ENCODE measurements around the gene ZNF684. TPM values are rescaled to one million over a fixed set of nuclear protein-coding genes. Genes with fewer than 3 reads are reported as not detected.

ZNF684 gene
- total and polyA plus RNA-seq, 2 donors from 2014 or later: 9.5 to 10.2 TPM

DNA sequence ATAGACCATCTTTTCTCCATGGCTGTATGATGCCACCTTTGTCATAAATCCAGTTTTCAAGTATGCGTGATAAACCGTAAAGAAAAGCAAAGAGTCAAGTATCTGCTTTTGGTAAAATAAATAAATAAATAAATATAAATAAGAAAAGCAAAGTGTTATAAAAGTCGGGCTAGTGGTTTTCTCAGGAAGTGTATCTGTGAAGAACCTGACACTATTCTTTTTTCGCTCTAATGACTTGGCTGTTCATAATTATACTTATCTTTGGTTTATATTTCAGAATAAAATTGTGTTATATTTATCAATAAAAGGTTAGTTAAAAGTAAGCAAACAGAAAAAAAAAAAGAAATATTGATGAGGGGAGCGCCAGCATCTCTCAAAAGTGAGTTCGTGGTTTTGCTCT, 23.5 kb upstream of the ZNF684 start:
- Histone ChIP-seq H3K27me3 (ENCODE audit: control insufficient read depth, insufficient read depth, low read length) (no peaks in the 10 kb centered on the region), H3K4me1 (ENCODE audit: control insufficient read depth in 2 of 3, insufficient read depth in 2 of 3, low read depth in 1 of 3, low read length in 3 of 3) (peaks cover 0 to 4% (median 0%) of the 10 kb centered on the region in 3 donors), H3K9ac (ENCODE audit: low read length in 3 of 3) (peak overlapping the region; percentile 43 to 91 (median 71)), H3K4me3 (ENCODE audit: low read length in 3 of 3) (peak overlapping the region; percentile 79 to 82 (median 82)), H3K9me3 (ENCODE audit: control insufficient read depth in 2 of 3, insufficient read depth in 1 of 3, low read length in 3 of 3) (peaks cover 0 to 3% (median 0%) of the 10 kb centered on the region in 3 donors), H3K27ac (ENCODE audit: low read depth in 2 of 2, low read length in 2 of 2) (no peak overlapping the region), H3K36me3 (ENCODE audit: control insufficient read depth in 2 of 3, insufficient read depth in 3 of 3, low read length in 3 of 3) (no peaks in the 10 kb centered on the region)
- intact Hi-C loops (cut with DNase I): no loop called here
- FAIRE-seq: no peak
- no peak for DNase-seq
- TF ChIP-seq, protein P1, sequence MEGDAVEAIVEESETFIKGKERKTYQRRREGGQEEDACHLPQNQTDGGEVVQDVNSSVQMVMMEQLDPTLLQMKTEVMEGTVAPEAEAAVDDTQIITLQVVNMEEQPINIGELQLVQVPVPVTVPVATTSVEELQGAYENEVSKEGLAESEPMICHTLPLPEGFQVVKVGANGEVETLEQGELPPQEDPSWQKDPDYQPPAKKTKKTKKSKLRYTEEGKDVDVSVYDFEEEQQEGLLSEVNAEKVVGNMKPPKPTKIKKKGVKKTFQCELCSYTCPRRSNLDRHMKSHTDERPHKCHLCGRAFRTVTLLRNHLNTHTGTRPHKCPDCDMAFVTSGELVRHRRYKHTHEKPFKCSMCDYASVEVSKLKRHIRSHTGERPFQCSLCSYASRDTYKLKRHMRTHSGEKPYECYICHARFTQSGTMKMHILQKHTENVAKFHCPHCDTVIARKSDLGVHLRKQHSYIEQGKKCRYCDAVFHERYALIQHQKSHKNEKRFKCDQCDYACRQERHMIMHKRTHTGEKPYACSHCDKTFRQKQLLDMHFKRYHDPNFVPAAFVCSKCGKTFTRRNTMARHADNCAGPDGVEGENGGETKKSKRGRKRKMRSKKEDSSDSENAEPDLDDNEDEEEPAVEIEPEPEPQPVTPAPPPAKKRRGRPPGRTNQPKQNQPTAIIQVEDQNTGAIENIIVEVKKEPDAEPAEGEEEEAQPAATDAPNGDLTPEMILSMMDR (IDR thresholded peaks at IDR 0.05; ENCODE audit: borderline replicate concordance, extremely low read depth, insufficient read depth): no peak

DNA sequence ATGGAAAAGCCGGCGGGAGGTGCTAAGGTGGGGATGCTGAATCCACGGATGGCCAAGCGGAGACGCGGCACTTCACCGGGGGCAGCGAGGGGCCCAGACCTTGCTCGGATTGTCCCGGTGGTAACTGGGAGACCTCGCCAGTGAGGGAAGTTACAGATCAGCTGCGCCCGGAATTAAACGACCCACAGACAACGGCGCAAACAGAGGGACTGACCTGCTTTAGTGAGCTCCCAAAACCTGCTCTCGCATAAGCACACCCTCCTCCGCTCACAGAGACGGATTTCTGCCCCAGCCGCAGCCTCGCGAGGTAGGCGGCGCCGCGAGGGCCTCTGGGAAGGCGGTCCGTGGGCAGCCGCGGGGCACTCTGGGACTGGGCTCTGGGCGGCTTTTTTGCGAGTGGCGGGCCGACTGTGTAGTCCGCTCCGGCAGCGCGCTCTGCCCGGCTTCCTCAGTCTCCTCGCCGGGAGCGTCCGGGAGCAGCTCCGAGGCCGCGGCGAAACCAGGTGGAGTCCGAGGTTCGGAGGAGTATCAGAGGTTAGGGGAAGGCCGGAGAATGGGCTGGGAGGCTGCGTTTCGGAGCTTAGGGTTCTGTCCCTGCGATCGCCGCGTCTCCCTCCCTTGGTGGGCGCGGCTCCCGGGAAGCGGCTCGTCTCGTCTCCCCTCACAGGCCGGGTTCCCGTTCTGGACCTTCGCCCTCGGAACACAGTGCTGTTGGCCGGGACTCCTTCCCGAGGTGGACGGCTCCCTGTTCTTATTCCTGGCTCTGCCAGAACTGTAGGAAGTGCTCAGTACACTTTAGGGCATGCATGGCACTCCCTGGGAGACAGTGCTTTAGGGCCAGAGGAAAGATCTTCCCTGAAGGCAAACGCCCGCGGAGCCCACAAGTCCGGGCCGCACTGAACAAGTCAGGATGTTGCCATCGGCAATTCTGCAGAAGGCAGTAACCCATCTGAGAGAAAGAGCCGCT, 22.8 kb upstream of the ZNF684 start, which contains the start of gene EXO5:
EXO5 (plus strand) TSS at position 393 of the 967 bp plus-strand sequence. CDS start 5,778 bp downstream, outside the sequence.
- Histone ChIP-seq H3K9me3 (ENCODE audit: control insufficient read depth in 2 of 3, insufficient read depth in 1 of 3, low read length in 3 of 3) (peaks cover 0 to 3% (median 0%) of the 10 kb centered on the region in 3 donors), H3K4me1 (ENCODE audit: control insufficient read depth in 2 of 3, insufficient read depth in 2 of 3, low read depth in 1 of 3, low read length in 3 of 3) (peaks cover 0 to 4% (median 0%) of the 10 kb centered on the region in 3 donors), H3K9ac (ENCODE audit: low read length in 3 of 3) (peak within 1 kb of the TSS; percentile 71 to 91 (median 71)), H3K27me3 (ENCODE audit: control insufficient read depth, insufficient read depth, low read length) (no peaks in the 10 kb centered on the region), H3K27ac (ENCODE audit: low read depth in 2 of 2, low read length in 2 of 2) (peak within 1 kb of the TSS; percentile 32 to 55), H3K4me3 (ENCODE audit: low read length in 3 of 3) (peak within 1 kb of the TSS; percentile 79 to 82 (median 82)), H3K36me3 (ENCODE audit: control insufficient read depth in 2 of 3, insufficient read depth in 3 of 3, low read length in 3 of 3) (no peaks in the 10 kb centered on the region)
- DNase-seq (peak; percentile 83 to 92 (median 84)), FAIRE-seq (no peak)
- TF ChIP-seq, protein P1 (IDR thresholded peaks at IDR 0.05; ENCODE audit: borderline replicate concordance, extremely low read depth, insufficient read depth): no peak
- intact Hi-C loops (cut with DNase I): no loop called here

DNA sequence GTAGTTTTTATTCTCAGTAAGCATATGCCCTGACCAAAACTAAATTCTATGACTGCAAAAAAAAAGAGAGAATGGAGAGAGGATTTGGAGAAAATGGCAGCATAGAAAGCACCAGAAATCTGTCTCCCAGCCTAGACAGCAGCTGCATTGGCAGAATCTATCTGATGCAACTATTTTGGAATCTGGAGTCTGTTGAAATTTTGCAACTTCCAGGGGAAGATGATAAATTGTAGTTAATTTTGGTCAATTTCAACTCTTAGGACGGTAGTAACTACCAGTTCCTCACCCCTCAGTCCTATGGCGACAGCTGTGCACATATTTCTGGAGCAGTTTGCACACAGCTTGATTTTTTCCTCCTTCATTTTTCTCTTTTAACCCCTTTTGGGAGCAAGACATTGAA, 11.9 kb upstream of the ZNF684 start:
- H3K9me3 ChIP-seq (ENCODE audit: control insufficient read depth in 2 of 3, insufficient read depth in 1 of 3, low read length in 3 of 3): peaks cover 0 to 18% (median 3%) of the 10 kb centered on the region in 3 donors

More for the DNA sequence above, 11.9 kb upstream of the ZNF684 start:
- Histone ChIP-seq H3K4me1 (ENCODE audit: control insufficient read depth in 2 of 3, insufficient read depth in 2 of 3, low read depth in 1 of 3, low read length in 3 of 3) (no peaks in the 10 kb centered on the region), H3K4me3 (ENCODE audit: low read length in 3 of 3) (no peak overlapping the region), H3K9ac (ENCODE audit: low read length in 3 of 3) (no peak overlapping the region), H3K27ac (ENCODE audit: low read depth in 2 of 2, low read length in 2 of 2) (no peak overlapping the region), H3K36me3 (ENCODE audit: control insufficient read depth in 2 of 3, insufficient read depth in 3 of 3, low read length in 3 of 3) (peaks cover 3 to 6% (median 5%) of the 10 kb centered on the region in 3 donors), H3K27me3 (ENCODE audit: control insufficient read depth, insufficient read depth, low read length) (no peaks in the 10 kb centered on the region)
- FAIRE-seq (no peak), DNase-seq (no peak)
- intact Hi-C loops (cut with DNase I): no loop called here
- TF ChIP-seq, protein P1 (IDR thresholded peaks at IDR 0.05; ENCODE audit: borderline replicate concordance, extremely low read depth, insufficient read depth): no peak
